ENCODE measurements around the gene ERBB4. TPM values are rescaled to one million over a fixed set of nuclear protein-coding genes. Genes with fewer than 3 reads are reported as not detected.

ERBB4 gene
- polyA plus RNA-seq, 4 donors: 2.2 to 63.3 (median 45.5) TPM

DNA sequence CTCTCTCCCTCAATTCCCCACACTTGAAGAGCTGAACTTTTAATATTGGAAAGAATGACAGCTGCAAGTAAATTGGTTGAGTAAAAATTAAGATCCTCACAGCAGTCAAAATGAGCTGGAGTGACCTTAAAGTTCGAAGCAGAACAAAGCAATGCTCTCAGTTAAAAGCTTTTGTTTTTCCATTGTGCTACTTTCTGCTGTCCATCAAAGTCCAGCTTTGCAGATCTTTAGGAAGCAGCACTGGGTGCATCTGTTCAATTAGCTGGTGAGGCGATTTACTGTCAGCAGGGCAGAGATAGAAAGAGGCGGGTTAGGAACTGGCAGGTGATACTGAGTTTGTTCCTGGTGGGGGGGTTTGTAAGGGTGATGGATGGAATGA is 1147.4 kb downstream of the ERBB4 start:
- no peak for DNase-seq (ENCODE audit: low read depth in 4 of 4, low spot score in 3 of 4)

DNA sequence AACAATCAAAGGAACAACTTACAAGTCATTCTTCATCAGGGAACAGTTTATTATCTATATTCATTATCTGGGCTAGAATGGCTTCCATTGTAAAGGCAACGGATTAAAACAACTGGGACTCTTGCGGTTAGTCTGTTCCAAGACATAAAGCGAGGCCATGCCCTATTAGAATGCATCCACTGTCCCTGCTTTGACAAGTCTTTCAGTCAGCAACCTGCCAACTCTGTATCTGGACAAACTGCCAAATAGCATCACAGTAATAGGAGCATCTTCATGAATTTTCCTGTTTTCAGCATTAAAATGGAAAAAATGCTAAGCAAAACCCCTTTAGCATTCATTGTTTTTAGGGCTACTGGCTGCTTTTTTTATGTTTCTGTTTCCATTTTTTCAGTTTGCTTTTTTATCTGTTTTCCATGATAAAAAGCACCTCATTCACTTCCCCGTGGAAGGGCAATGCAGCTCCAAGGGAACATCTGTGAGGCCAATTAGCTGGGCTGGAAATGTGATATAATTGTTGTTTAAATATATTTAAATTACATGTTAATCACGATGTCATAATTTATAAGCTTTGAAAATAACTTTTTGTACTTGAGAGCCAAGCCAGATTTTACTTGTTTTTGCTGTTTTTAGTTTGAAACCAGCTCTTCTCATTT is 1147.9 kb downstream of the ERBB4 start:
- DNase-seq (ENCODE audit: low read depth in 4 of 4, low spot score in 3 of 4): no peak

DNA sequence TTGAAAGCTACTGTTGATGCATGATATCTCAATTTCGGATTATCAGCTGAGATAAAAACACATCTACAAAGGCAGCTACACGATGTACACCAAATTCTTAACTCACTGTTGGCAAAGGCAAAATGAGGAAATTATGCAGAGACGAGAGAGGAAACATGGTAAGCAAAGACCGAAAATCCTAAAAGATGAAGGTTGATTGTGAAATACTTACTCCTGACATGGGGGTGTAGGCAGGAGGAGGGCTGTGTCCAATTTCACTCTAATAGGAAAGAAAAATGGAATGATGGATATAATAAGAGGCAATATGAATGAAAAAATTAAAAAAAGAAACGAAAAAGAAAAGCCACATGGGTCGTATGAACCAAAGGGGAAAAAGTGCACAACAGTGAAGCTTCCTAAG is 1150.9 kb downstream of the ERBB4 start:
- DNase-seq (ENCODE audit: low read depth in 4 of 4, low spot score in 3 of 4): no peak

DNA sequence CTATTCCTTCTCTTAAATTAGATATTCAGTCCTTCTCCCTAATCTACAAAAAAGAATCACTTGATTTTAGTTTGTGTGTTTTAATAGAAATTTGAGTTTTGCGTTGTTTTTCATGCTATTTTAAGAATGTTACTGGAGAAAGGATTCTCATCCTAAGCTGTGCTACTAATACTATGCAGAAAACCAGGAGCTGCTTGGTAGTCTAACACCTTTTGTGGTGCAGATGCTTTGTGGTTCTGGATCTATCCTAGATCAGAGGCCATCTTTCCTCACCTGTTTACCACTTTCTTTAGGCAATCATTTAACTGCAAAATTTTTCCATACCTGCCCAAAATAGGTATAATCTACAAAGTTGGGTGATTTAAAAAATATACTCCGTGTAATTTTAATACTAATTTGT is 1158.6 kb downstream of the ERBB4 start:
- DNase-seq (ENCODE audit: low read depth in 4 of 4, low spot score in 3 of 4): no peak

DNA sequence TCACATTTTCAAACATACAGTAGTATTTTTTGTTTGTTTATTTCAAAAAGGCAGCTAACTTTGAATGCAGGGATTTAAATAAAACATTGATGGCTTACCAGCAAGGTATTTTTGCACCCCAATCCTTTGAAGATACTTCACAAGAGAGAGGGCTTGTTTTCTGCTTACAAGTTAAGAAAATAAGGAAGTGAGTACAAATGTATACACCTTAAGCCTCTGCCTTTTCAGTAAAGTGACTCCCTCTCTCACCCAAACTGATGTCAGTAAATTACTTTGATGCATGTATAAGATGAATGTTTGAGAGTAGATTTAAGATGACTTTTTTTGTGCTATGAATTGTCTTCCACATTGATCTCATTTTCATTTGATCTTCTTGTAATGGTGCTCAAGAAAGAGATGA is 1162.2 kb downstream of the ERBB4 start:
- DNase-seq (ENCODE audit: low read depth in 4 of 4, low spot score in 3 of 4): no peak

DNA sequence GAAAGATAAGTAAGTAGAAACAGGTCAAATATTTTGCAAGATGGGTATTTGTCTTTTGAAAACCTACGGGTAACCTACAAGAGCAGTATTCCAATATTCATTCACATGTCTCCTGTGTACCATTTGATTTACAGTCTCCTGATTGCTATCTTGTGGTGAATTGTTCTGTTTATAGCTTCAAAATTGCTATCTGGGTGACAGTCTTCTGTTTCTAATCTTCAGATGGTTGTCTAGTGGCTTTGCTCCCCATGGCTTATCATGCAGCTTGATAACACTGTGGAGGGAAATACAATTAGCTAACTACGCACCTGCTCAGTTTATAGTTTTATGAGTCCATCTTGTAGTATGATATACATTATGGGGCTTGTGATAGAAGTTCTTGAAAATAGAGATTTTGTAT is 1165.4 kb downstream of the ERBB4 start:
- DNase-seq (ENCODE audit: low read depth in 4 of 4, low spot score in 3 of 4): no peak

DNA sequence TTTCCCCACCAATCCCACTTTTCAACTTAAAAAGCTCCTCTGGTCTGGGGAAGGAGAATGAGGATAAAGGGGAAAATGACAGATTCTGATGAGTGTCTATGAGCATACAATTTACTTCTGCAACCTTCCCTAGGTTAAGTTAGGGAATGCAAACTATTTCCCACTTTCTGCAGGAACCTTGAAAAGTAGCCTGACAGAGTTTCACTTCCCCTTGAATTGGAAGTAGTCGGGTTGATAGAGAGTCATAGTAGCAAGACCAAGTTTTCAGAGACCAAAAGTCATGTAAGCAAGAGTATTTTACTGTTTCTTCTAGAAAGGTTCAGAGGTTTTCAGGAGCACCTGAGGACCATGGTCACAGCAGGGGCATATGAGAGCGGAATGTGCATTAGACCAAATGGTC is 1167.1 kb downstream of the ERBB4 start:
- no peak for DNase-seq (ENCODE audit: low read depth in 4 of 4, low spot score in 3 of 4)

DNA sequence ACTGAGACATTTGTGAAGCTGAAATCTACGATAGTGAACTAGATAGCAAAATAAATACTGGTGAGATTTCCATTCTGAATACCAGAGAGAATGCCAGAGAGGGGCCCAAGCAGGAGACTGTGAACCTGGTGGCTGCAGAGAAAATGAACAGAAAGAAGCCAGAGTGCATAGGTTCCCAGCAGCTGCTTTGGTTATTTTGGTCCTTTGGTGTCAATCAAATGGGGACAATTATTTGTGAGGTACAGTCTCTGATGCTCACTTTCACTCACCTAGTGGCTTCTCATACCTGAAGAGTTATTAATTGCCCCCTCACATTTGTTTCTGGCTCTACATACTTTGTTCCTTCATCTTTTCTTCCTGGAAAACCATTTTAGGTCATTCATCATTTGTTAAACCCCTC is 1170.1 kb downstream of the ERBB4 start:
- DNase-seq (ENCODE audit: low read depth in 4 of 4, low spot score in 3 of 4): no peak

DNA sequence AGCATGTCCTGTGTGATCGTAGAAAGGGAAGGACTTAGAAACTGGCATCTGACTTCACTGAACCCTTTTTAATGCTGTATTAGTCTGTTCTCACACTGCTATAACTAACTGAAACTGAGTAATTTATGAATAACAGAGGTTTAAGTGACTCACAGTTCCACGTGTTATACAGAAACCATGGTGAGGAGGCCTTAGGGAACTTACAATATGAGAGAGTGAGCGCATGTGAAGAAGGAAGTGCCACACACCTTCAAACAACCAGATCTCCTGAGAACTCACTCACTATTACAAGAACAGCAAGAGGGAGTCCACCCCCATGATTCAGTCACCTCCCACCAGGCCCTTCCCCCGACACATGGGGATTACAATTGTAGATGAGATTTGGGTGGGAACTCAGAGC is 1170.9 kb downstream of the ERBB4 start:
- DNase-seq (ENCODE audit: low read depth in 4 of 4, low spot score in 3 of 4): no peak

DNA sequence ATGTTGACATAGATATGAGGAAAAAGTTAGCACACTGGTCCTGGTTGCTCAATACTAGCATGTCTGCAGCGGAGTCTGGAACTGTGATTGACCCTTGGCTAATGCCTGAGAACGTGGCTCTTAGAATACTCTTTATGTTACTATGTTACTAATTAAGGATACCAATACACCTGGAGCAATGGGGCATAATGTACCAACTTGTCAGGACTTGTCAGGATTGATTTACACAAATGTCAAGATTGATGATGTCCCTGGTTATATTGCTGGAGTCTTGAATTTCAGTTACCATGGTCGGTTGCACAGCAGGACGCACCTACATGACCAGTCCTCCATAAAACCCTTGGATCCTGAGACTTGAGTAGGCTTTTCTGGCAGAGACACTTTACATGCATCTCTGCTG is 1171.3 kb downstream of the ERBB4 start:
- DNase-seq (ENCODE audit: low read depth in 4 of 4, low spot score in 3 of 4): peak in 1 of 4 donors; percentile 11

DNA sequence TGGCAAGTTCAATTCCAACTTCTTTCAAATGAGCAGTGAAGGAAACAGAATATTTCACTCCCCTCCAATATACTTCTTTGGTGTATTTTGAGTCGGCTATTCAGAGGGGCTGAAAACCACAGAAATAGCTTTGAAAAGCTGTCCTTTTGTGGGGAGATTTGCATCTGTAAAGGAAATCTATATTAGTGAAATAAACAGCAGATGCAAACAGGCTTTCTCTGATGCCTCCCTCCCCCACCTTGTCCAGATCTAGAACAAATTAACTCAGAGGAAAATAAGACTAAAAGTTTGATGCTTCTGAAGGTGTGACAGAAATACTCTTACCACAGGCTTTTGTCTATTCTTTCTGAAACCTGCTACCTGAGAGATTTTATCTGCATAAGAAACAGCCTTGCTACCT is 1173.7 kb downstream of the ERBB4 start:
- DNase-seq (ENCODE audit: low read depth in 4 of 4, low spot score in 3 of 4): no peak

DNA sequence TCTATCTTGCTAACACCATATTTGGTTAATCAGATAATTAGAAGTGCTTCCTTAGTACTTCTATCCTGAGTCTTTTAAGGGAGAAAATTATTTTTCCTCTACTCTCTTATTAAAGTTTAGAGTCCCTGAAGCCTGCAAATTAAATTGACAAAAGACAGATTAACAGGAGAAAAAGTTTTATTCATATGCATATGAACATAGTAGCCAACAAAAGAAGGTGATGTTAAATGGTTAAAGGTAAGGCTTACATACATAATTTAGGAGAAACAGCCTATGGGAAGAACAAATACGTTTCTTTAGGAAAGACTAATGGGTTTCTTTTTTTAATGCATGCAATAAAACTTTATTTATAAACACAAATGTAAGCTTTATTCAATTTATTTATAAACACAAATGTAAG is 1177.2 kb downstream of the ERBB4 start:
- no peak for DNase-seq (ENCODE audit: low read depth in 4 of 4, low spot score in 3 of 4)

DNA sequence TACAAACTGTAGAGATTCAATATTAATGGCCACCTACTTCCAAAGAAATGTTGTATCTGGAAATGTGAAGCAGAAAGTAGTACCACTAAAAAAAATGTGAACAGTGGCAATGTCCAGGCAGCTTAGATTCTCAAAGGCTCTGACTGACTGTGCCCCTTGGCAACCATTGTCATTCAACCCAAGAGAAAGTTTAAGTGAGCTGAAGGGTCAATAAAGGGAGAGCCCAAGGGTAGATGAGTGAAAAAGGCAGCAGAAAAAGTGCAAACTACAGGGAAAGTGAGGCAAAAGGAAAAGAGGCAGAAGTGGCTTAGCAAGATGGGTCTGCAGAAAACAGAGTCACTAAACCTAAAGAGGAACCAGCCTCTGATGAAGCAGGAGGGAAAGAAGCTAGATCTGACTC is 1179.3 kb downstream of the ERBB4 start:
- no peak for DNase-seq (ENCODE audit: low read depth in 4 of 4, low spot score in 3 of 4)

DNA sequence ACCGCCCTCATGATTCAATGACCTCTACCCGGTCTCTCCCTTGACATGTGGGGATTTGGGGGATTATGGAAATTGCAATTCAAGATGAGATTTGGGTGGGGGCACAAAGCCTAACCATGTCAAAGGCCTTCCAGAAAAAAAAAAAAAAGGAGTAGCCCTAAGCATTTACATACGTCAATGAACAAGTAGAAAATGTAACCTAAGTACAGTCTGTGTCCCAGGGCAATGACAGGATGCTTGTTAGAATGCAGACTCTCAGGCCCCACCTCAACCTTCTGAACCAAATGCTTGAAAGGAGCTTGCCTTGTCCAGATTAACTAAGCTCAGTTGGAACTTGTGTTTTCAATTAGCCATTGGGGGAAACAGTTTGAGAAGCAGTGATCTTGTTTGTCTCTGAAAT is 1180.1 kb downstream of the ERBB4 start:
- no peak for DNase-seq (ENCODE audit: low read depth in 4 of 4, low spot score in 3 of 4)

DNA sequence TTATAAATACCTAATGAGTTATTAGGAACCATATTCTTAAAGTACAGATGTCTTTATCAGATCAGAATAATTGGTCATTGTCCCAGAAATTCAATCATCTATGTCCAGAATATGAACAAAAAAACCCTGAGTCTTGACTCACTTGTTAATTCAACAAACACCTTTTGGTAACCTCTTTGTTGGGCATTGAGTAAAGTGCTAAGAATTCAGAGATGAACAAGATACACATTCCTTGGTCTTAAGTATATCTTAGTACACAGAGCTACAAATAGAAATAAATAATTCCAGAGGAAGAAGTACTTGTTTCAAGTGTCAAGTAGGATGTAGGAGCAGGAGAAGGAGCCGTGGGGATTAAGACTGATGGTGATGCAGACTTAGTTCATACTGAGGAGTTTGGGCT is 1184.1 kb downstream of the ERBB4 start:
- DNase-seq (ENCODE audit: low read depth in 4 of 4, low spot score in 3 of 4): no peak

DNA sequence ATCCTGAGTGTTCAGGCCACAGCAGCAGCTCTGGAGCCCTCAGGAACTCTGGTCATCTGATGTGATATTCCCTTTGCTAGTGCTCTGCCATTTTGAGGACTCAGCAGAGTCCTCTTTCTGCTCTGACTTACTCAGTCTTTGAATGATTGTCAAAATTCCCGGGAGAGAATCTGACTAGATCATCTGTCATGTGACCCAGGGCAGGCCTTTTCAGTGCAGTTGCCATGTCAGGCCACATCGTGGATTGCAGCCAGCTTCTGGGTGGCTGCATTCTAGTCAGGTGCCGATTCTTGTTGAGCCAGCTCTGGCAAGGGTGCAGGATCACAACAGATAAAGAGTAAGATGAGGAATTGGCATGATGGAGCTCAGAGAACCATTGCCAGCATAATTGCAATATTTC is 1186.6 kb downstream of the ERBB4 start:
- DNase-seq (ENCODE audit: low read depth in 4 of 4, low spot score in 3 of 4): no peak

DNA sequence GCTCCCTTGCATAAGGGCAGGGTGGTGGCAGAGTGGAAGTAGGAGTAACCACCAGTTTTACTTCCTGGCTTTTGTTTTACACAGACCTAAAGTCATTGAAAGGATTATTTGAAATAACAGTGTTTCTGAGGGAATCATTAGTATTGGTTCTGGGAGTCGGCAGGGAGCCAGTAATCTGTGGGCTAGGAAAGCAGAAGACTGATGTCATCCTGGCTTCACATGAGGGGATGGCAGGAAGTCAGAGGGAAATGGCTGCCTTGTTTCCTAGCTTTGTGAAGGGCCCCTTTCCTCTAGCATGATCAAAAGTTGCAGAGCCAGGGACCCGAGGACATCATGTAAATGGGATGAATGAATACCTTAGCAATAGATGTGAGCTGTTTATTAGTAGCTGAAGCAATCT is 1189.6 kb downstream of the ERBB4 start:
- no peak for DNase-seq (ENCODE audit: low read depth in 4 of 4, low spot score in 3 of 4)

DNA sequence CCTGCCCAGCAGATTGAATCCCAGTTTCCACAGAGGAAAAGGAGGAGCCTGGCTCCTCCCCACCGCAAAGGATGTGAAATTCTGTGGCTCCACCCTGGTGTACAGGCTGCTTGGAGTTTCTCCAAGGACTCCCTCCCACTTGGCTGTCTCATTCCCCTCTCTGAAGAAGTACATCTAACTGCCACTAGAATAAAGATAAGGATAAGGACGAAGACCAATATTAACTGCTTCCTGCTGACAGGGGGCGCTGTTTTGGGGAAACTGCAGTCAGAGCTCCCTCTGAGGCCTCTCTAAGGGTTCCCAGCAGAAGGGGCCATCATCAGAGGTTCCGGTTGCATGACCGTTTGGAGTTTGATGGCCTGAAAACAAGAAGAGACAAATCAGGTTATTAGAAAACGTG is 1191.3 kb downstream of the ERBB4 start:
- no peak for DNase-seq (ENCODE audit: low read depth in 4 of 4, low spot score in 3 of 4)

DNA sequence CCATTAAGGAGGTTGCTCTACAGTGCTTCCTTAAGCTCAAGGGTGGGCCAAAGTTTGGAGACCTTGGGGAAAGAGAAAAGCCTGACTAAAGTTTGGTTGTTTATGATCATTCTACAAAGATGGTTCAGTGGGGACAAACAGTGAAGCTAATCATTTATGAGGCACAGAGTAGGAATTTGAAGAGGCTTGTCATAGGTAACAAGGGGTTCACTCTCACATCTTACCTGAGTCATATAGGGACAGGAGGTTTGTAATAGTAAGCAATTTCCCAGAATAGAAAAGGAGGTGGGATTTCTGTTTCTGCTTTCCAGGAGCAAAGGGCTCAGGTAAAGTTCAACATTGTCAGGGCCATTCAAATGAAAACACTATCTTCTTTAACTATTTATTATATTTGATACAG is 1194.3 kb downstream of the ERBB4 start:
- no peak for DNase-seq (ENCODE audit: low read depth in 4 of 4, low spot score in 3 of 4)

DNA sequence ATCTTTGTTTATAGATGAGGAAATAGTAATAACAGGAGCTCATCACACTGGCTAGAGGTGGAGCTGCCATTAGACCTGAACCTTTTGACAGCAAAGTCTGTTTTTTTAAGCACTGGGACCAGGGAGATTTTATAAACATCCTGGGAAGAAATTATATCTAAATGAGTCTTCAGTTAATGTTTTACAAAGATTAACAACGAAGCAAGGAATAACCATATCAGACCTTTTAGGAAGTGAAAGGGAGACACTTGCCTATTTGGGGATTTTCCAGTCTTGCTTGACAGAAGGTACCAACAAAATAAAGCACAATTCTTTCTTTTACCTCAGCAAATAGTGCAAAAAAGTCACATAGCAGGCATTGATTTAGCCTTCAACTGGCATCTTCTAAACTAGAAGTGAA is 1205.2 kb downstream of the ERBB4 start:
- no peak for DNase-seq (ENCODE audit: low read depth in 4 of 4, low spot score in 3 of 4)

DNA sequence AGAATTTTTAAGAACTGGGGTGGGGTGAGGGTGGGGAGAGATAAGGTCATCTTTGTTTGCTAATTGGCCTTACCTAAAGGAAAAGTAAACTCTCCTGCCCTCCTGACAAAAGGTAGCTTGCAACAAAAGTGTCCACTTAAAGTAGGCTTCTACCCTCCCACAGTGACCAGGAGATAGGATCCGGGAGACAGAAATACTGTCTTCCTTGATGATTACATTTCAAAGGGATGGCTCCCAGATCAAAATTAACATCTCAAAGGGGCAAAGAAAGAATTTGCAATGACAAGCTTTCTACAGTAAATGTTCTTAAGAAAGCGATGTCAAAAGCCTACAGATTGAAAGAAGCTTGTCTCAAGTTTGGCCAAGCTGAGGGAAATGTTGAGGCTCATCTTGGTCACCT is 1206.9 kb downstream of the ERBB4 start:
- no peak for DNase-seq (ENCODE audit: low read depth in 4 of 4, low spot score in 3 of 4)

DNA sequence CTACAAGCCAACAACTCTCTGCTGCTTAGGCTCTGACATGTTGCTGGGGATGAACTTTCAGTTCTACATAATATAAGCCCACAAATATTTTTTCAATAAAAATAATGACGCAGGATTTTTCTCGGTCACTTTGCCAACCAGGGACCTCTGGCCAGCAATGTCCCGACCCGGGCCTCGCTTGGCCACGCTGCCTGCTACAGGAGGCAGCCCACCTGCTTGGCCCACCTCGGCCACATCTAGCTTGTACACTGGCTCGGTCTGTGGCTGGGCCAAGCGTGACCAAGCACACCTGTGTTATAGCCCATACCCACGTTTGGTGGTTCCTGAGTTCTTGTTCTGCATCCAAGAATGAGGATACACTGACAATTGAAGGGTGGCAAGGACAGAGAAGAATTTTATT is 1208.7 kb downstream of the ERBB4 start:
- no peak for DNase-seq (ENCODE audit: low read depth in 4 of 4, low spot score in 3 of 4)

DNA sequence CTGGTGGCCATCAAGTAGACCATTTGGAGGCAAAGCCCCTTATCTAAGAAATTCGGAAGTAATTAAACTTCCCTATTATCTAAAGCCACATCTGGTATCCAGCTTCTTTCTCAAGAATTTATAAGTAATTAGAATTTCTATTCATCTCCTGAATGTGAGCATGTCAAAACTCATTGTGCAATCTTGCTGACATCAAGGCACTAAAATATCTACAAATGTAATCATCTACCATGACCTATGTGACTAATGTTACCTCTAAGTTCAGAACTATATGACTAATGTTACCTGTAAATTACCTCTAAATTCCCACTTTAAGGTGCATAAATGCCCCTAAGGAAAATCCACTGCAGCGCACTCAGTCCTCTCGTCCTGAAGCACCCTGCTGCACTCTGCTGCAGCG is 1209.2 kb downstream of the ERBB4 start:
- no peak for DNase-seq (ENCODE audit: low read depth in 4 of 4, low spot score in 3 of 4)

All from left renal pelvis (tissue), 4 donors.